GM12865 (cell line): Measurements from ENCODE around the gene TOP2A.

ENCODE experiments used
- DNase-seq: peaks from one replicate; pipeline ENCODE4 v3.0.0; 2010; ENCODE audit warnings: low read depth
- H3K4me3 ChIP-seq: 2 replicates; pipeline ENCODE4 v1.5.1; 2011; ENCODE audit warnings: mild to moderate bottlenecking, low read depth, low read length, control low read depth
- CTCF ChIP-seq: IDR thresholded peaks from 2 replicates; pipeline ENCODE4 v1.5.1; 2011; ENCODE audit warnings: low read length, control low read depth, low read depth, inconsistent platforms; ENCODE audit not compliant: insufficient read depth; ENCODE audit errors: missing control alignments

The TOP2A gene

GRCh38 chr17:40352237-40352778 is 65.4 kb downstream of the TOP2A start:
- no peak for TF ChIP-seq CTCF
- no peak for DNase-seq
- H3K4me3 ChIP-seq = no peak overlapping the region

GRCh38 chr17:40351359-40352236 is 66.1 kb downstream of the TOP2A start:
- DNase-seq = no peak
- no peak overlapping the region for H3K4me3 ChIP-seq
- TF ChIP-seq CTCF = no peak

- no peak for TF ChIP-seq CTCF
- DNase-seq = no peak
- no peak overlapping the region for H3K4me3 ChIP-seq
Measured at GRCh38 chr17:40350689-40351358, 66.9 kb downstream of the TOP2A start.

GRCh38 chr17:40349895-40350688 is 67.6 kb downstream of the TOP2A start:
- no peak for DNase-seq
- no peak for TF ChIP-seq CTCF
- no peak overlapping the region for H3K4me3 ChIP-seq

- DNase-seq = no peak
- TF ChIP-seq CTCF = no peak
- H3K4me3 ChIP-seq = no peak overlapping the region
Measured at GRCh38 chr17:40349477-40349894, 68.2 kb downstream of the TOP2A start.

- no peak overlapping the region for H3K4me3 ChIP-seq
Measured at GRCh38 chr17:40348562-40349476, 68.9 kb downstream of the TOP2A start.

More at GRCh38 chr17:40348562-40349476, 68.9 kb downstream of the TOP2A start:
- DNase-seq = no peak
- TF ChIP-seq CTCF = no peak
